CD4-positive, alpha-beta T cell (primary cell): ENCODE results near the gene GRIK5. TPM values are rescaled to one million over a fixed set of nuclear protein-coding genes. Genes with fewer than 3 reads are reported as not detected.

Source experiments
- ATAC-seq: fragments of 200-7000 bp; cut with Tn5 transposase; one replicate; pipeline ENCODE4 v1.10.0; 2022; ENCODE audit warnings: mild to moderate bottlenecking; ENCODE audit not compliant: poor library complexity
- CTCF ChIA-PET: fragments of 350-600 bp; sonication (Branson Sonifier 250); formaldehyde crosslinking; loops from one replicate; lab custom pipeline; 2021; ENCODE audit warnings: antibody characterized with exemption, inconsistent platforms; lab: Charles Lee
- POLR2A ChIA-PET: fragments of 350-600 bp; sonication (Branson Sonifier 250); formaldehyde crosslinking; loops from one replicate; lab custom pipeline; 2021; ENCODE audit warnings: antibody characterized with exemption, inconsistent platforms; lab: Charles Lee
- DNase-seq, 14 experiments: peaks; one replicate each; pipeline ENCODE4 v3.0.0-alpha.2; 2013 to 2020; ENCODE audit warnings: mixed read lengths in 2 of 14
- H3K27ac ChIP-seq, 2 donors: one replicate each; pipeline versions ENCODE4 v1.5.1 to v1.7.0; 2013; ENCODE audit warnings: low read length in 2 of 2, low read depth in 1 of 2, mild to moderate bottlenecking in 1 of 2
- H3K27me3 ChIP-seq, 2 experiments: 1 replicate in 1 of 2; 2 replicates in 1 of 2; pipeline versions ENCODE4 v1.6.1 to v1.7.0; 2013; ENCODE audit warnings: low read length in 2 of 2, control low read depth in 1 of 2, mild to moderate bottlenecking in 1 of 2, moderate library complexity in 1 of 2; ENCODE audit not compliant: insufficient read depth in 2 of 2, control insufficient read depth in 1 of 2
- H3K36me3 ChIP-seq: one replicate; pipeline ENCODE4 v1.6.1; 2013; ENCODE audit warnings: low read length, control low read depth; ENCODE audit not compliant: insufficient read depth
- H3K4me1 ChIP-seq: one replicate; pipeline ENCODE4 v1.6.1; 2013; ENCODE audit warnings: low read length, control low read depth; ENCODE audit not compliant: insufficient read depth
- H3K4me3 ChIP-seq: one replicate; pipeline ENCODE4 v1.5.1; 2013; ENCODE audit warnings: mild to moderate bottlenecking, low read length, moderate library complexity
- H3K9me3 ChIP-seq, 2 experiments: 1 replicate in 1 of 2; 2 replicates in 1 of 2; pipeline versions ENCODE4 v1.6.1 to v1.7.0; 2013; ENCODE audit warnings: low read length in 2 of 2, mild to moderate bottlenecking in 2 of 2, control low read depth in 1 of 2, moderate library complexity in 1 of 2; ENCODE audit not compliant: control insufficient read depth in 1 of 2, insufficient read depth in 1 of 2
- H3K27ac Mint-ChIP-seq: one replicate; pipeline ENCODE4 v1.8.0; 2020; ENCODE audit warnings: mixed read lengths
- H3K27me3 Mint-ChIP-seq: one replicate; pipeline ENCODE4 v1.8.0; 2021; ENCODE audit warnings: mixed read lengths
- H3K36me3 Mint-ChIP-seq: one replicate; pipeline ENCODE4 v1.8.0; 2021; ENCODE audit warnings: low read depth, mixed read lengths
- H3K4me1 Mint-ChIP-seq: one replicate; pipeline ENCODE4 v1.8.0; 2021; ENCODE audit warnings: low read depth, mixed read lengths
- H3K4me3 Mint-ChIP-seq: one replicate; pipeline ENCODE4 v1.8.0; 2020; ENCODE audit warnings: mild to moderate bottlenecking, mixed read lengths
- H3K9me3 Mint-ChIP-seq: one replicate; pipeline ENCODE4 v1.8.0; 2020; ENCODE audit warnings: mixed read lengths
- intact Hi-C, 2 experiments: fragments of 100-400 bp; cut with DNase I in 1 of 2; cut with micrococcal nuclease in 1 of 2; formaldehyde crosslinking; loops; one replicate each; pipeline versions ENCODE4 v1.15.1 to v1.9.0; 2023 to 2025; cut with DNase I, micrococcal nuclease
- total RNA-seq, 174 experiments: library from RNA in 2 of 174; stranded (reverse) in 2 of 174; gene quantifications; one replicate each; pipeline ENCODE4 v1.2.3 and lab custom pipeline; 2021 to 2026
- TF ChIP-seq, protein P1 (sequence below): fragments of 200-600 bp; IDR thresholded peaks from one replicate; pipeline ENCODE4 v1.8.0; 2022; ENCODE audit warnings: antibody characterized with exemption, mild to moderate bottlenecking

Gene GRIK5
- total RNA-seq, 2 experiments from 2014 or later = 0.66 to 0.75 TPM

- Histone ChIP-seq H3K4me1 (peaks cover 17% of the 10 kb centered on the region), H3K36me3 (peaks cover 39% of the 10 kb centered on the region), H3K27me3 (no peaks in the 10 kb centered on the region), H3K27ac (peak overlapping the region in 1 of 2 donors; percentile 1), H3K4me3 (no peak overlapping the region), H3K9me3 (no peaks in the 10 kb centered on the region)
- Mint-ChIP-seq H3K4me1 (peaks cover 28% of the 10 kb centered on the region), H3K27me3 (no peaks in the 10 kb centered on the region), H3K4me3 (peak overlapping the region; percentile 71), H3K36me3 (peaks cover 55% of the 10 kb centered on the region), H3K27ac (peak overlapping the region; percentile 69), H3K9me3 (no peaks in the 10 kb centered on the region)
- ChIA-PET CTCF (interaction anchor here (0.5 kb wide), 1 partner anchor 147 kb away, joined by 3 read pairs; no protein-coding TSS in a partner anchor), POLR2A (no interaction called here)
- TF ChIP-seq, protein P1, sequence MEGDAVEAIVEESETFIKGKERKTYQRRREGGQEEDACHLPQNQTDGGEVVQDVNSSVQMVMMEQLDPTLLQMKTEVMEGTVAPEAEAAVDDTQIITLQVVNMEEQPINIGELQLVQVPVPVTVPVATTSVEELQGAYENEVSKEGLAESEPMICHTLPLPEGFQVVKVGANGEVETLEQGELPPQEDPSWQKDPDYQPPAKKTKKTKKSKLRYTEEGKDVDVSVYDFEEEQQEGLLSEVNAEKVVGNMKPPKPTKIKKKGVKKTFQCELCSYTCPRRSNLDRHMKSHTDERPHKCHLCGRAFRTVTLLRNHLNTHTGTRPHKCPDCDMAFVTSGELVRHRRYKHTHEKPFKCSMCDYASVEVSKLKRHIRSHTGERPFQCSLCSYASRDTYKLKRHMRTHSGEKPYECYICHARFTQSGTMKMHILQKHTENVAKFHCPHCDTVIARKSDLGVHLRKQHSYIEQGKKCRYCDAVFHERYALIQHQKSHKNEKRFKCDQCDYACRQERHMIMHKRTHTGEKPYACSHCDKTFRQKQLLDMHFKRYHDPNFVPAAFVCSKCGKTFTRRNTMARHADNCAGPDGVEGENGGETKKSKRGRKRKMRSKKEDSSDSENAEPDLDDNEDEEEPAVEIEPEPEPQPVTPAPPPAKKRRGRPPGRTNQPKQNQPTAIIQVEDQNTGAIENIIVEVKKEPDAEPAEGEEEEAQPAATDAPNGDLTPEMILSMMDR = no peak
- intact Hi-C loops = no loop called here
- ATAC-seq (peak; percentile 60), DNase-seq (peak in 3 of 14 experiments; percentile 30 to 45 (median 41))
Measured at GRCh38 chr19:42081584-42082203, 11.7 kb upstream of the GRIK5 start.

DNA sequence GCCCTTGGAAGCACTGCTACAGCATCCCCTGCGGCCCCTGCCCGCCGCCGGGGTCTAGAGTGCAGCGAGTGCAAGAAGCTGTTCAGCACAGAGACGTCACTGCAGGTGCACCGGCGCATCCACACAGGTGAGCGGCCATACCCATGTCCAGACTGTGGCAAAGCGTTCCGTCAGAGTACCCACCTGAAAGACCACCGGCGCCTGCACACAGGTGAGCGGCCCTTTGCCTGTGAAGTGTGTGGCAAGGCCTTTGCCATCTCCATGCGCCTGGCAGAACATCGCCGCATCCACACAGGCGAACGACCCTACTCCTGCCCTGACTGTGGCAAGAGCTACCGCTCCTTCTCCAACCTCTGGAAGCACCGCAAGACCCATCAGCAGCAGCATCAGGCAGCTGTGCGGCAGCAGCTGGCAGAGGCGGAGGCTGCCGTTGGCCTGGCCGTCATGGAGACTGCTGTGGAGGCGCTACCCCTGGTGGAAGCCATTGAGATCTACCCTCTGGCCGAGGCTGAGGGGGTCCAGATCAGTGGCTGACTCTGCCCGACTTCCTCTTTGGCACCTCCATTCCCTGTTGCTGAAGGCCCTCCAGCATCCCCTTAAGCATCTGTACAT, 10.9 kb upstream of the GRIK5 start:
- peaks cover 33% of the 10 kb centered on the region for H3K4me1 Mint-ChIP-seq
- Histone ChIP-seq H3K36me3 (peaks cover 39% of the 10 kb centered on the region), H3K27me3 (no peaks in the 10 kb centered on the region), H3K27ac (no peak overlapping the region), H3K4me1 (peaks cover 20% of the 10 kb centered on the region), H3K4me3 (no peak overlapping the region), H3K9me3 (no peaks in the 10 kb centered on the region)
- POLR2A ChIA-PET = no interaction called here
- CTCF ChIA-PET = interaction anchor here (0.5 kb wide), 1 partner anchor 147 kb away, joined by 3 read pairs; no protein-coding TSS in a partner anchor
- TF ChIP-seq, protein P1 = no peak
- peak overlapping the region; percentile 69 for H3K27ac Mint-ChIP-seq
- intact Hi-C loops = no loop called here
- no peaks in the 10 kb centered on the region for H3K9me3 Mint-ChIP-seq
- H3K4me3 Mint-ChIP-seq = peak overlapping the region; percentile 71
- no peaks in the 10 kb centered on the region for H3K27me3 Mint-ChIP-seq
- H3K36me3 Mint-ChIP-seq = peaks cover 60% of the 10 kb centered on the region
- DNase-seq (peak in 1 of 14 experiments; percentile 21), ATAC-seq (no peak)

- Mint-ChIP-seq H3K36me3 (peaks cover 64% of the 10 kb centered on the region), H3K9me3 (no peaks in the 10 kb centered on the region), H3K27me3 (no peaks in the 10 kb centered on the region), H3K4me1 (peaks cover 40% of the 10 kb centered on the region), H3K27ac (no peak overlapping the region), H3K4me3 (no peak overlapping the region)
- H3K9me3 ChIP-seq = no peaks in the 10 kb centered on the region
- DNase-seq (peak in 1 of 14 experiments; percentile 27), ATAC-seq (no peak)
- peaks cover 39% of the 10 kb centered on the region for H3K36me3 ChIP-seq
- H3K27ac ChIP-seq = no peak overlapping the region
- CTCF ChIA-PET = no interaction called here
- POLR2A ChIA-PET = no interaction called here
- intact Hi-C loops = loop anchor here (5.0 kb wide), 2 partner anchors 118 to 718 kb away; partner anchors contain the start of gene B9D2 (in 1 of the 2)
- TF ChIP-seq, protein P1 = no peak
- H3K27me3 ChIP-seq = no peaks in the 10 kb centered on the region
- no peak overlapping the region for H3K4me3 ChIP-seq
- H3K4me1 ChIP-seq = peaks cover 23% of the 10 kb centered on the region
Measured at GRCh38 chr19:42079886-42080763, 10.1 kb upstream of the GRIK5 start.
